ENCODE results near the gene OR2W3. TPM values are rescaled to one million over a fixed set of nuclear protein-coding genes. Genes with fewer than 3 reads are reported as not detected.

The OR2W3 gene
- total RNA-seq: 2.2 TPM in 1 of 2 replicates, not detected in the other

- TF ChIP-seq, protein P1, sequence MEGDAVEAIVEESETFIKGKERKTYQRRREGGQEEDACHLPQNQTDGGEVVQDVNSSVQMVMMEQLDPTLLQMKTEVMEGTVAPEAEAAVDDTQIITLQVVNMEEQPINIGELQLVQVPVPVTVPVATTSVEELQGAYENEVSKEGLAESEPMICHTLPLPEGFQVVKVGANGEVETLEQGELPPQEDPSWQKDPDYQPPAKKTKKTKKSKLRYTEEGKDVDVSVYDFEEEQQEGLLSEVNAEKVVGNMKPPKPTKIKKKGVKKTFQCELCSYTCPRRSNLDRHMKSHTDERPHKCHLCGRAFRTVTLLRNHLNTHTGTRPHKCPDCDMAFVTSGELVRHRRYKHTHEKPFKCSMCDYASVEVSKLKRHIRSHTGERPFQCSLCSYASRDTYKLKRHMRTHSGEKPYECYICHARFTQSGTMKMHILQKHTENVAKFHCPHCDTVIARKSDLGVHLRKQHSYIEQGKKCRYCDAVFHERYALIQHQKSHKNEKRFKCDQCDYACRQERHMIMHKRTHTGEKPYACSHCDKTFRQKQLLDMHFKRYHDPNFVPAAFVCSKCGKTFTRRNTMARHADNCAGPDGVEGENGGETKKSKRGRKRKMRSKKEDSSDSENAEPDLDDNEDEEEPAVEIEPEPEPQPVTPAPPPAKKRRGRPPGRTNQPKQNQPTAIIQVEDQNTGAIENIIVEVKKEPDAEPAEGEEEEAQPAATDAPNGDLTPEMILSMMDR (conservative IDR thresholded peaks at IDR 0.05; ENCODE audit: low read depth, low read length): no peak
- DNase-seq (ENCODE audit: low read depth): no peak
- no peak within 1 kb of the TSS for H3K4me3 ChIP-seq (ENCODE audit: low read depth, low read length)
Measured at GRCh38 chr1:247895163-247895637, at the start of gene OR2W3. Gene OR2W3 (plus strand): TSS chr1:247895587. CDS start chr1:247895587, 0 bp downstream.

DNA sequence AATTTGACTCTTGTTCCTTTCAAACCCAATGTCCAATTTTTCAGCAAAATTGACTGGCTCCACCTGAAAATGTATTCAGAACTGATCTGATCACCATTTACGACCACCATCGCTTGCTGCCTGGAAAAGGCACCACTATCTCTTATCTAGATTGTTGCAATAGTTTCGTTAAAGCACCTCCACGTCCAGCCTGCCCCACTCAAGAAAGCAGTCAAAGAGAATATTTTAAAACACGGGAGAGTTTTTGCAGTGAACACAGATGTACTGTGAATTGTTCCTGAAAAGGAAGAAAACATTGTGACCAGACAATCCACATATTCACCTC is 49.7 kb upstream of the OR2W3 start:
- H3K4me3 ChIP-seq (ENCODE audit: low read depth, low read length): no peak overlapping the region
- TF ChIP-seq, protein P1 (conservative IDR thresholded peaks at IDR 0.05; ENCODE audit: low read depth, low read length): no peak
- DNase-seq (ENCODE audit: low read depth): no peak

GRCh38 chr1:247848346-247848745 is 47.0 kb upstream of the OR2W3 start:
- no peak for DNase-seq (ENCODE audit: low read depth)
- TF ChIP-seq, protein P1 (conservative IDR thresholded peaks at IDR 0.05; ENCODE audit: low read depth, low read length): no peak
- no peak overlapping the region for H3K4me3 ChIP-seq (ENCODE audit: low read depth, low read length)

DNA sequence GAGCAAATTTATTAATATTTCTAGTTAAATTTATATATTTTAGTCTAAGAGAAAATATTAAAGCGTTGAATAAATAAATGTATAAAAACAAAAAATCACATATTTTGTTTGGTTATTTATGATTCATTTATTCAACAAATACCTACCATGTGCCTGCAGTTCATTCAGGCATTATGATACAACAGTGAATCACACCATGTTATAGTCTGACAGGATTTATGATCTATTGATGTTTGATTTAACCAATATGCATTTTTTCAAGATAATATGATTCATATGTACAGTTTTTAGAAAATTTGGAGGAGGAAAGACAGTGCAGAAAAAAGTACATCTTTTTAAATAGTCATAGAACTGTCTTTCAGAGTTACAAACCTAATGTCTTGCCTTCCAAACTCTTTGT is 45.8 kb upstream of the OR2W3 start:
- no peak for DNase-seq (ENCODE audit: low read depth)
- TF ChIP-seq, protein P1 (conservative IDR thresholded peaks at IDR 0.05; ENCODE audit: low read depth, low read length): no peak

GRCh38 chr1:247854899-247855545 is 40.4 kb upstream of the OR2W3 start:
- DNase-seq (ENCODE audit: low read depth): no peak
- TF ChIP-seq, protein P1 (conservative IDR thresholded peaks at IDR 0.05; ENCODE audit: low read depth, low read length): no peak
- H3K4me3 ChIP-seq (ENCODE audit: low read depth, low read length): no peak overlapping the region

More for the DNA sequence above, 45.8 kb upstream of the OR2W3 start:
- no peak overlapping the region for H3K4me3 ChIP-seq (ENCODE audit: low read depth, low read length)

DNA sequence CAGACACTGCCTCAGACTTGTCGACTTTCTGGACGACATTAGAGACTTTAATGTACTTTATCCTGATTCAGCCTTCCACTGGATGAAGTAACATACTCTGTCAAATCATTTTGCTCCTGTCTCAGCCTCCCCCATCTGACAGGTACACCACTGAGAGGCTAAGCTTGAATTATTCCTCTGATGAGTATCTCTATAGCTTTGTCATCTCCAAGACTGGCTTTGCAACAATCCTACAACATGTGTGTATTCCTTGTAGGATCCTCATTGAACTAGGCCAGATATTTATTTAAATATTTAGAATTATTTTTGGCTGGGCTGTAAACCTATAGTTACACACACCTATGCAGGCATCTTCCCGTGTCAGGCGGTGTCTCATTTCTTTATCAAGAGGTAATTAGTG is 39.5 kb upstream of the OR2W3 start:
- TF ChIP-seq, protein P1 (conservative IDR thresholded peaks at IDR 0.05; ENCODE audit: low read depth, low read length): no peak
- DNase-seq (ENCODE audit: low read depth): no peak
- no peak overlapping the region for H3K4me3 ChIP-seq (ENCODE audit: low read depth, low read length)
